DOHH2 (cell line): Measurements from ENCODE around the gene DAD1.

Experiments
- H3F3A ChIP-seq: fragments of 200-600 bp; sonication (generic), shearing (Covaris generic); 2 replicates; pipeline ENCODE4 v1.6.0; 2016; ENCODE audit warnings: antibody characterized with exemption, mild to moderate bottlenecking; ENCODE audit not compliant: control insufficient read depth, insufficient read depth
- H3K27ac ChIP-seq: fragments of 200-600 bp; sonication (generic); 2 replicates; pipeline ENCODE4 v1.5.1; 2014; ENCODE audit warnings: low read depth, mild to moderate bottlenecking, low read length, moderate library complexity
- H3K27me3 ChIP-seq: fragments of 200-600 bp; sonication (generic); 2 replicates; pipeline ENCODE4 v1.6.1; 2014; ENCODE audit warnings: mild to moderate bottlenecking, low read length, mixed read lengths; ENCODE audit not compliant: control insufficient read depth
- H3K36me3 ChIP-seq: fragments of 200-600 bp; sonication (generic); 2 replicates; pipeline ENCODE4 v1.6.1; 2014; ENCODE audit warnings: mild to moderate bottlenecking, low read length, moderate library complexity, mixed read lengths; ENCODE audit not compliant: control insufficient read depth
- H3K4me1 ChIP-seq: fragments of 200-600 bp; sonication (generic); 2 replicates; pipeline ENCODE4 v1.6.1; 2014; ENCODE audit warnings: mild to moderate bottlenecking, low read length, mixed read lengths; ENCODE audit not compliant: control insufficient read depth
- H3K4me2 ChIP-seq: fragments of 200-600 bp; sonication (generic); 2 replicates; pipeline ENCODE4 v1.6.0; 2014; ENCODE audit warnings: mild to moderate bottlenecking, low read length, moderate library complexity
- H3K4me3 ChIP-seq: fragments of 200-600 bp; sonication (generic); 2 replicates; pipeline ENCODE4 v1.5.1; 2014; ENCODE audit warnings: mild to moderate bottlenecking, low read length, mixed read lengths
- H3K79me2 ChIP-seq: fragments of 200-600 bp; sonication (generic); 2 replicates; pipeline ENCODE4 v1.6.1; 2014; ENCODE audit warnings: mild to moderate bottlenecking, low read length, mixed read lengths; ENCODE audit not compliant: control insufficient read depth
- H3K9me2 ChIP-seq: fragments of 200-600 bp; sonication (generic); replicated peaks from 2 replicates; pipeline ENCODE4 v1.6.1; 2014; ENCODE audit warnings: mild to moderate bottlenecking, low read length, mixed read lengths; ENCODE audit not compliant: control insufficient read depth
- H3K9me3 ChIP-seq: fragments of 200-600 bp; sonication (generic); 2 replicates; pipeline ENCODE4 v1.6.1; 2014; ENCODE audit warnings: antibody characterized with exemption, low read length, mixed read lengths; ENCODE audit not compliant: control insufficient read depth, insufficient read depth
- H4K20me1 ChIP-seq: fragments of 200-600 bp; sonication (generic); 2 replicates; pipeline ENCODE4 v1.6.0; 2014; ENCODE audit warnings: low read depth, mild to moderate bottlenecking, antibody characterized with exemption, low read length, moderate library complexity; ENCODE audit not compliant: control insufficient read depth, insufficient read depth
- CTCF ChIP-seq: fragments of 200-600 bp; sonication (generic); IDR thresholded peaks from one replicate; pipeline ENCODE4 v1.5.1; 2014; ENCODE audit warnings: antibody characterized with exemption, mild to moderate bottlenecking, low read depth, low read length; ENCODE audit not compliant: poor library complexity, severe bottlenecking
- EZH2phosphoT487 ChIP-seq: fragments of 200-600 bp; sonication (generic); IDR thresholded peaks from 2 replicates; pipeline ENCODE4 v1.6.1; 2017; ENCODE audit warnings: borderline replicate concordance, mild to moderate bottlenecking, antibody characterized with exemption, low read length, moderate library complexity, mixed read lengths

DAD1 gene

DNA sequence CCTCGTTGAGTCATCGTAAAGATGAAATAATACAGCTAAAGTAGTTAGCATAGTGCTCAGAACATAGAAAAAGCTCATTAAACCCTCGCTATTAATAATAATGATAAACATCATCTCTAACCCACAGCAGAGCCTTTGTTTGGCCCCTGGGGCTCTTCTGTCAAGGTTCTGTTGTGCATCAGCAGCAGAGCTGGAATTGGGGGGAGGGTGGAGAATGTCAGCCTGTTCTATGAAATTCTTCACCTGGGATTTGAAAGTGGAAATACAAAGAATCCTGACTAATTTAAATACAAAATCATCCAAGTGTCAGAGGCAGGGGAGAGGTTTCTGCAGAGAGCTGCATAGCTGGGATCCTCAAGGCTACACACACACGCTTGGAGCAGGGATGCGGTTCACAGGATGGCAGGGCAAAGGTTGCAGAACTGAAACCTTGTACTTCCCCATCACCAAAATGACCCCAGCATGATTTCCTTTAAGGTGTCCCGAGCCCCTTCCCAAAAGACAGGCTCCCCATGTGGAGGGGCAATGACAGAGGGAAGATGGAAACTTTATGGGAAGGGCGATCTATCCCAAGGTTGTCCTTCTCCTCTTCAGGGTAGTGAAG is 71.8 kb downstream of the DAD1 start:
- Histone ChIP-seq H3K27ac (peak overlapping the region; percentile 98), H3K36me3 (peaks cover 40% of the 10 kb centered on the region), H3K27me3 (no peaks in the 10 kb centered on the region), H3F3A (peaks cover 58% of the 10 kb centered on the region), H3K9me2 (no peaks in the 10 kb centered on the region), H3K9me3 (no peaks in the 10 kb centered on the region), H3K79me2 (peaks cover 67% of the 10 kb centered on the region), H3K4me1 (peaks cover 99% of the 10 kb centered on the region), H4K20me1 (no peaks in the 10 kb centered on the region), H3K4me2 (peak overlapping the region; percentile 70), H3K4me3 (peak overlapping the region; percentile 50)
- no peak for TF ChIP-seq EZH2phosphoT487
- no peak for TF ChIP-seq CTCF

DNA sequence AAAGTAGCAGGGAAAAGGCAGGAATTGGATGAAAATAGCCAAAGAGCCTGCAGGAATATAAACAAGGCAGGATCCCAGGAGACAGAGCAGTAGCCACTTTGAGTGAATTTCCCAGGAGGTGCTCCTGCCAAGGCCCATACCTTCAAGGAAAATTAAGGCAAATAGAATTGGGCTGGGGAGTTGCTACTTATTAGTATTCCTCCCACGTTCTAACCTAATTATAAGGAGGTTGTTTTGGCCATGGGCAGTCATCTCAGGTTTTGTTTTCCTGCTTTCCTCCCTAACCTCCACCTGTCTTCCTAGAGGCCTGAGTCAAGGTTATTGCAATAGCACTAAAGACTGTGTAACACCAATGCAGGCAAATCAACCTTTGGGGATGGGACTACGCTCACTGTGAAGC is 73.1 kb downstream of the DAD1 start:
- Histone ChIP-seq H3K4me1 (peaks cover 99% of the 10 kb centered on the region), H3K79me2 (peaks cover 72% of the 10 kb centered on the region), H3K36me3 (peaks cover 32% of the 10 kb centered on the region), H3K27ac (peak overlapping the region; percentile 98), H3K4me2 (peak overlapping the region; percentile 70), H3K9me2 (no peaks in the 10 kb centered on the region), H3K4me3 (peak overlapping the region; percentile 50), H4K20me1 (no peaks in the 10 kb centered on the region), H3F3A (peaks cover 49% of the 10 kb centered on the region), H3K9me3 (no peaks in the 10 kb centered on the region), H3K27me3 (no peaks in the 10 kb centered on the region)
- TF ChIP-seq EZH2phosphoT487: no peak
- no peak for TF ChIP-seq CTCF
